A673 (cell line): Measurements from ENCODE around the gene CCDC106.

Experiments
- CTCF ChIP-seq: fragments of 300-800, 200-600 bp; sonication (generic); conservative IDR thresholded peaks from 2 replicates; pipeline ENCODE4 v1.5.1; 2017; ENCODE audit warnings: low read depth, mild to moderate bottlenecking, antibody characterized with exemption, low read length, moderate library complexity, mixed read lengths
- EZH2 ChIP-seq: fragments of 200-600 bp; sonication (generic); IDR thresholded peaks from 2 replicates; pipeline ENCODE4 v1.6.1; 2017; ENCODE audit warnings: borderline replicate concordance, low read depth, mild to moderate bottlenecking, mixed read lengths, antibody characterized with exemption, low read length; ENCODE audit not compliant: poor library complexity, severe bottlenecking

GRCh38 chr19:55641426-55642152, 6.4 kb upstream of the CCDC106 start:
- TF ChIP-seq CTCF = no peak
- no peak for TF ChIP-seq EZH2
